Endometrium (tissue), 2 donors: ENCODE measurements around the gene LYZL1.
"Not testable (repeated sequence)": the region's sequence is repeated elsewhere in the genome, so short reads cannot be mapped to it uniquely, and the experiment has no call there.

Experiments
- FAIRE-seq: peaks from 2 replicates; lab custom pipeline; 2012; peaks lifted over from hg19 to GRCh38; lab: Jason Lieb, UNC
- donor health status: control.
- donor health status: control.

Gene LYZL1

DNA sequence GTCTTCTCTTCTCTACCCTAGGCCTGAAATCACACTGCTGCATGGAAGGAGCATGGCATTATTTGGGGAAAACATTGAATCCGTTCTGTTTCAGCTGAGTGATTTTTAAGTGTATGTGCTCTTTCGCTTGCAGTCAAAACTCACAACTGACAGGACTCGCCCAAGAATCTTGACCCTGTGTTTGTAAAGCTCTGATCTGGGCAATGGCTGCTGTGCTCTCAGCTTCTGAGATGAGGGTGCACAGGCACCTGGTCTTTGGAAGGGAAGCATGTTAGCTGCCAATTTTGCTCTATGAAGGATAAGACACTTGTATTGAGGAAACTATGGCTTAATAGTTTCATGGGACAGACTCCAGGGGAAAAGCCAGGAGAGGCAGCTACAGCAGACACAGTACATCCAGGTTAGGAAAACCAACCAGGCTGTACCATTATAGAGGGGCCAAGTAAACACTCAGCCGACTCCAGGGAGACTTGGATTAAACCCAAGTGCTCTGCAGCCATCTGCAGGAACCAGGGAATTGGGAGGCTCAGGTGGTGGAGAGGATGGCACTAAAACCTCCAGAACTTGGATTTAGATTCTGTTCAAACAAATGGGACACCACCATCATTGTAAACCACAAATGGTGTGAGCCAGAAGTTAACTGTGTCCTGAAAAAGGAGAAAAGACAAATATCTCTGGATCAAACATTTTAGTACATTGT is 43.3 kb downstream of the LYZL1 start:
- no peak for FAIRE-seq

DNA sequence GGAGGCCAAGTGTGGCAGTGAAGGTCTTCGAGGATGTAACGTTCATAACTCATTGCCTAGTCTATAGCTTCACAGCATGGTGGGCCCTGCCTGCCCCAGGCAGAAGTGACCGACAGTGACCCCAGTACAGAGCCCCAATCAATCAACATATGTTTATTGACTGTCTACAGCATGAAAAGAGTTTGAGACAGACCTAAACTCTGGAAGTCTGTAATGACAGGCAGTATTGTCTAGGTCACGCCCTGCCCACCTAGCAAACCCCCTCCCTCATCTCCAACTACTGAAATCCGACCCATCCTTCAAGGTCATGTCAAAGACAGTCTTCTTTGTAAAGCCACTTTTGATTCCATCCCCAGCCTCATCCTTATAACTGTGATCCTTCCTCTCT is 43.9 kb downstream of the LYZL1 start:
- no peak for FAIRE-seq

DNA sequence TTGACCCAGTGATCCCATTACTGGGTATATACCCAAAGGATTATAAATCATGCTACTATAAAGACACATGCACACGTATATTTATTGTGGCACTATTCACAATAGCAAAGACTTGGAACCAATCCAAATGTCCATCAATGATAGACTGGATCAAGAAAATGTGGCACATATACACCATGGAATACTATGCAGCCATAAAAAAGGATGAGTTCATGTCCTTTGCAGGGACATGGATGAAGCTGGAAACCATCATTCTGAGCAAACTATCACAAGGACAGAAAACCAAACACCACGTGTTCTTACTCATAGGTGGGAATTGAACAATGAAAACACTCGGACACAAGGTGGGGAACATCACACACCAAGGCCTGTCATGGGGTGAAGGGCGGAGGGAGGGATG is 48.7 kb downstream of the LYZL1 start:
- FAIRE-seq: not testable (repeated sequence)

DNA sequence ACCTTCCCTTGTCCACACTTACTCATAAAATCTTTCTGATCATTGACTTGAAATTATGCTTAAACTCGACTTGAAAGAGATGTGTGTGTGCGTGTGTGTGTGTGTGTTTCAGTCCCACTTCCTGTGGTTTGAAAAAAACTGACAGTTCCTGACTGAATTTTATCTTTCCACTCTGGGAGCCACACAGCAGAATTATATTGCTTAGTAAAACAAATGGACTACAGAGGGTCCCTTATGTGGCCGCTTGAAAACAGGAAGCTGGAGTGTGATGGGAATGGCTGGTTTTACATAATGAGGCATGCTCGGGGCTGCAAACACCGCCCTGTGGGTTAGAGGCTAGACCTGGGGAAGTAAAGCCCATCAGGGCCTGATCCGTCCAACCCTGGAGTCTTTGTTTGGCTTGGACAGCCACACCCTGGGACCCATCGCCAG is 54.8 kb downstream of the LYZL1 start:
- no peak for FAIRE-seq

DNA sequence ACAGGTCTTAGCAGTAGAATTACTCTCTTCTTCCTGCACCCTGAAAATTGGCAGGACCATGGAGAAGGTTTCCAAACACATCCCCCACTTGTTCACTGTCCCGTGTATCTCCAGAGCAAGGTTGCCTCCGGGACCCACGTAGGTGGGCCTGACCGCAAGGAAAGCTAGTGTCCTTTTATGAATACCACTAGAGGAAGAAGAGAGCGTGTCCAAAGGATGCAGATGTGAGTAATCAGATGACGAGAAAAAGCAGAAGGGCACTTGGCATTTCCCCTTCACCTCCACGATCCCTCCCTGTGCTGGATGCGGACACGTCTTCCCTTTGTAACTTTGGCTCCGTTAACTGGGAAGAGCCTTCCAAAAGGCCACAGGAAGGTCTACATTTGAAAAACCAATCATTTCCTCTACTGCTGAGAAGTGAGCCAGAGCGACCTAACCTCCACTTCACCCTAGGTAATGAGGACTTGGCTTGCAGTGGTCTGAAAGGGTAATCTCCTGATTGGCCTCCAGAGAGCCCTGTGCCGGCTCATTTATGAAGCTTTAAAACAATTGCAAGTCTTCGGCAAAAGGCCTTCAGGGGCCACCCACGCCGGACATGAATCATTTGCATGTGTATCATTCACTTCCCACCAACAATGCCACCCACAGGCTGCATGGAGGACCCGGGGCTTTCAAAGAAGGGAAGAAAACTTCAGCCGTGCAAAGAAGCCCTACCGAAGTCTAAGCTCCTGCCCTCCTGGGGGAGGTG is 55.4 kb downstream of the LYZL1 start:
- FAIRE-seq: no peak

DNA sequence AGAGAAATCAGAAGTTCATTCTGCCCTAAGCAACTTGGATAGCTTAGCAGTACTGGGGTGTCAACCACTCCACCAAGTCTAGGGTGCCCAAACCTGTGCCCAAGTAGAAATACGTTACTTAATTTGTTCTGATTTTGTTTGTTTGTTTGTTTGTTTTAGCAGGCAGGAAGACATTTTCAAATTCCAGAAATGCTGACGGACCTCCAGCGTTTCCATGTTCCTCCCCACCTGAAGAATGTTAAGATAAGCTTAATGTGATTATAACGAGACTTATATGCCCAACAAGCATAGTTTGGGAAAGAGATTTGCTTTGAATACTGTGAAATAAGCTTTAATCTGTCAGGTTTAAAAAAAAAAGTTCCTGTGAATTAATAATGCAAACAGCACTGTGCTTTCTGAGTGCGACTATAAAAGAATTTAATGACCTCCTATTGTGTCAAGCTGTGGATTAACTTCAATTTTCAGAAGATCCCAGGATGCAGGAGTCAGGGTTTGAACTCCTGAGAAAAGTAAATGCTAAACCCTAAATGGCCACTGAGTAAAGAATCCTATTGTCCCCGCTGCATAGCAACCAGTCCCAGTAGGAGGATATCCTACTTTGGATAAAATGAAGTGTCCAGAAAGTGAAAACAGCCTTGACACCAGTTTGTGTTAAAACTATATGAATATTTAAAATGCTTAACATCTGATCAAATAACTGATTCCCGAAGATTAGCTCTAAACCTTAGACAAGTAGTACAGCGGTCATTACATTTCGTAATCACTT is 56.5 kb downstream of the LYZL1 start:
- FAIRE-seq: no peak

DNA sequence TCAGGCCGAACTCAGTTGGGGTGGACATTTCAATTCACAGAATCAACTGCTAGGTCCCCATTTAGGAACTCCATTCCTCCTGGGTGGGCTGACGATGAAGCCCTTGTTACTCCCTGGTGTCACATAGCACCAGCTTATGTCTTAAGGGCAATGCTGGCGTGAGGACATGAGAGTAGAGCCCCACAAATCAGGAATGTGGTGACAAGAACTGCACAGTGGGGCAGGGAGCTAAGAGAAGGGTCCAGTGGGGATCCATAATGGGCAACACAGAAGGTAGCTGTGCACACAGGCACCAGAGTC is 57.0 kb downstream of the LYZL1 start:
- no peak for FAIRE-seq

DNA sequence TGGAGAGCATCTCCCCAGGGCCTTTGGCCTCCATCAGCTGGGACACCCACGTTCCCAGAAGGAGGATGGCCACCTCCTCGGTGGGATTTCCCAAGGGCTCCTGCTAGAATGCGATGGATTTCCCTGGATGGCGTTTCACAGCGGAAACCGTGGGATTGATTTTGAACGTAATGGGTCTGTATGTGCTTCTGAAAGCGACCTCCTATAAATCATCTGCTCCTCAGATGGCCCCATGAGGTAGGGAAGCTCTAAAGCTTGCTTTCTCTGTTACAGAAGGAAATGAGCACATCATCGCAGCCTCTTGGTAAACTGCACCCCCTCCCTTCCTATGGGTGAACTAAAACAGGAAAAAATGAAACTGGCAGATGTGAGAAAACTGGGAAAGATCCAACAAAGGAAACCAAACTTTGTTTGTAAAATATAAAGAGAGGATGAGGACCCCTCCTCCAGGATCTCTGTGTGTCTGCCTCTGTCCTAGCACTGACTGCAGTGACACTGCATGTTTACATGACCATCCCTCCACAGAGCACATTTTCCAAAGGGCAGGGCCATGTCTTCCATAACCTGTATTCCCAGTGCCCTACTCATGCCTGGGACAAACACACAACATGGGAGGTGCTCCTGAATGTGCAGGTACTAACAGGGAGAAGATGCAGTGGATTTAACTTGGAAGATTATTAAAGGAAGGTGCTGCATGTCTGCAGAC is 57.6 kb downstream of the LYZL1 start:
- no peak for FAIRE-seq

DNA sequence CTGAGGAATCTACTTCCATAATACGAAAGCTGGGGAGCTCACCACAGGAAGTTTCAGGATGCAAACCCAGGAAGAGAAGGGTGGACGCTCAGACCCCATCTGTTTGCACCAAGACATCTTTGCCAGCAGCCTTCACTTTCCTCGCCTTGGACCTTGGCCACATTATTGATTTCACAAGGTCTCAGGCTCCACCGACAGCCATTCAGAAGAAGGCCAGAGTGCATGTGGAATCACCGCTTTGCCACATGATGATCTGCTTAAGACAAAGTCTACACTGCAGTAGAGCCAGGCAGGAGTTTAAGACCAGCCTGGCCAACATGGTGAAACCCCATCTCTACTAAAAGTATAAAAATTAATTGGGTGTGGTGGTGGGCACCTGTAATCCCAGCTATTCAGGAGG is 60.0 kb downstream of the LYZL1 start:
- FAIRE-seq: no peak

DNA sequence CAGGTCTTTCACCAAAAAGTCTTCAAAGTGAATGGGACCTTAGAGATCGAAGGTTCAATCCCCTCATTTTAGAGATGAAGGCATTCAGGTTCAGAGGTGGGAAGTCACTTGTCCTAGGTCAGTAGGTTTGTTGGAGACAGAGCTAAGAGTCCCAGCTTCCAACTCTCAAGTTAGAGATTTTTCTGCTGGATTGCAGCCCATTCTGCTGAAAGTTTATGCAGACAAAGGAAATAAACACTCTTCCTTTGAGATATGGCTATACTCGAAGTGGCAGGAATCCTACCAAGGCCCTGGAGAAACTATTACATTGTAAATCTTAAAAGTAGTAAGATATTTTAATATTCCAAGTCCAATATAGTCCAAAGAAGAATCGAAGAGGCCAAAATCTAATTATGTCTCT is 64.4 kb downstream of the LYZL1 start:
- no peak for FAIRE-seq

DNA sequence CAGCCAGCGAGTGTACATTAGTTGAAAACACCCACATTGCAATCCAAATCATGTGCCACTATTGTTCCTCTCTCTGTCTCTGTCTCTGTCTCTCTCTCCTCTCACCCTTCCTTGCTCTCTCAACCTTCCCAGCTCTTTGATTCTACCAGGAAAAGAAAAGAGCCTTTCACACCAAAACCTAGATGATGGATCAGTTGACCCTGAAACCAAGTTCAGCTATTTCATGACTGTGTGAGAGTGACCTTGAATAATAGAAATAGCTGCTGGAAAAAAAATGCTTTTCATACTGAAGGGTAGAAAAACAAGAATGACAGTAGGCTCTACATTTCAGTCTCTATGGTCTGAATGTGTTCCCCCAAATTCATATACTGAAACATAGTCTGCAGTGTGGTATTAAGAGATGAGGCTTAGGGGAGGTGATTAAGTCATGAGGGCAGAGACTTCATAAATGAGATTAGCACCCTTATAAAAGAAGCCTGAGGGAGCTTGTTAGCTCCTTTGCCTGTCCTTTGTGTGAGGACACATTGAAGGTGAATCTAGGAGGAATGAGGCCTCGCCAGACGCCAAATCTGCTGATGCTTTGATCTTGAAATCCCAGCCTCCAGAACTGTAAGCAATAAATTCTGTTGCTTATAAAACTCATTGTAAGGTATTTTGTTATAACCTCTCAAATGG is 65.2 kb downstream of the LYZL1 start:
- no peak for FAIRE-seq

DNA sequence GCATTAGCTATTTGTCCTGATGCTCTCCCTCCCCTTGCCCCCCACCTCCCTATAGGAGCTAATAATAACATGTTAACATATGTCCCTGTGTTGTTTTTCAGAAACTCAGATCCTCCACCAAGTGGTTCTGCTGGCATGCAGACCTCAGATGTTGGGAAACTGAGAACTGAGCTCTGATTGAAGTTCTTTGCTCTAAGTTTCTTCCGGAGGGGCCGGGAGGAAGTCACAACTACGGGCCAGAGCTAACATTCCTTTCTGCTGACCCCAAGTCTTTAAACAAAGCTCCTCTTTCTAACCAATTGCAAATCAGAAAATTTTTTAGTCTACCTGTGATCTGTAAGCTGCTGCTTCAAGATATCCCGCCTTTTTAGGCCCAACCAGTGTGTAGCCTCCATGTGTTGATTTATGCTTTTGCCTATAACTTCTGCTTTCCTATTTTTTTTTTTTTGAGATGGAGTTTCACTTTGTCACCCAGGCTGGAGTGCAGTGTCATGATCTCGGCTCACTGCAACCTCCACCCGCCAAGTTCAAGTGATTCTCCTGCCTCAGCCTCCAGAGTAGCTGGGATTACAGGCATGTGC is 66.6 kb downstream of the LYZL1 start:
- FAIRE-seq: no peak

DNA sequence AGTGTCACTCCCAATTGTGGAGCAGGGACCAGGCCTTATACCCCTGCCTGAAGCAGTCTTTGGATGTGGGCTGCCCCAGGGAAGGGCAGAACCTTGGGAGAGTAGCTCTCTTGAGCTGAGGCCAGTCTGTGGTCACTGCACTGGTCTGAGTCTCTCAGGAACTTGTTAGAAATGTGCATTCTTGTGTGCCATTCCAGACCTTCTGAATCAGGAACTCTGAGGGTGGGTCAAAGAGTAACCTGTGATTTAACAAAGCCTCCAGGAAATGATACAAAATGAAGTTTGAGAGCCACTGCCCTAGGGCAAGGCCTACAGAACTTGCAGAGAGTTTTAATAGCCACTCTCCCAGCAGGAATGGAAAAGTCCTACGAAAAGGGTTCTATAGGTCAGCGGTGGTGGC is 68.1 kb downstream of the LYZL1 start:
- no peak for FAIRE-seq

DNA sequence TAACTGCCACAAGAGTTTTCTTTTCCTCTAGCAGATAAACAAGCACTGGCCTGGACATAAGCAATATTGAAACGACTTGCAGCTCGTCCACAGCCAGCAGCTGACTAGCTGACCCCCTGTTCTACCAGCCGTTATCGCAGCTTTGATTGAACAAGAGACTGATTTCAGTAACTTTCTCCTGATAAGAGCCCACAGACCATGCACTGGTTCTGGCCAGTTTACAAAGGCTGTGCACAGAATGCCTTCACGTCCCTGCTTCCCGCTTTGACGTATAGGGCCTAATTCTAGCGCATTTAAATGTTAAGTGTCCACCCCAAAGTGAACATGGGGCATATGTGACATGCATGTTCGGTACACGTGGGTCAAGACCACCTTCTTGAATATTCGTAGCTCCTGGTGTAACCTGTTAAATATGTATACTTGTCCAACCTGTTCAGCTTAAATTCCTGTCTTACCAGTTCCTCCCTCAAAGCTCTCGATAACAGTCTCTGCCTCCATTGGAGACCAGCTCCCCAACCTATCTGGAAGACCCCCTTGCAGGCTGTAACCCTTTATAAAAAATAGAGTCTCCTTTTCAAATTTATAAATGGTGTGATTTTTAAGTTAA is 69.2 kb downstream of the LYZL1 start:
- no peak for FAIRE-seq

DNA sequence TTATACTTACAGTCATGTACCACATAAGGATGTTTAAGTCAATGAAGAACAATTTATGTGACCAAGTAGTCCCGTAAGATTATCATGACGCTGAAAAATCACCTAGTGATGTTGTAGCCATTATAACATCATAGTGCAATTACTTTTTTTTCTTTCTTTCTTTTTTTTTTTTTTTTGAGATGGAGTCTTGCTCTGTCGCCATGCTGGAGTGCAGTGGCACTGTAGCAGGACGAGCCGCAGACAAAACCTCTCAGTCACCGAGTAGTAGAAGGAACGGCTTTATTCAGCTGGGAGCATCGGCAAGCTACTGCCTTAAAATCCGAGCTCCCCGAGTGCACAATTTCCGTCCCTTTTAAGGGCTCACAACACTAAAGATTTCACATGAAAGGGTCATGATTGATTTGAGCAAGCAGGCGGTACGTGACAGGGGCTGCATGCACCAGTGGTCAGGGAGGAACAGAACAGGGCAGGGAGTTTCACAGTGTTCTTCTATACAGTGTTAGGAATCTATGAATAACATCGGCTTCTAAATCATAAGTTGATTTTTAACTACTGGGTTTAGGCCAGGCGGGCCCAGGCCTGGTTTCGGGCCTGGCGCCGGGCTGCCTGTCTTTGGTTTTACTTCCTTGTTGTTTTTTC is 71.5 kb downstream of the LYZL1 start:
- not testable (repeated sequence) for FAIRE-seq
